GM15510 (cell line): ENCODE data around the gene CHST9.

Experiments
- POLR2A ChIP-seq: IDR thresholded peaks from 3 replicates; pipeline ENCODE4 v1.6.1; 2011; ENCODE audit warnings: borderline replicate concordance; ENCODE audit not compliant: insufficient read length; ENCODE audit errors: extremely low read depth

Gene CHST9

GRCh38 chr18:26971409-26971808 lies 213.7 kb downstream of the CHST9 start:
- TF ChIP-seq POLR2A: no peak

- no peak for TF ChIP-seq POLR2A
Observed at GRCh38 chr18:26970637-26971036, 214.5 kb downstream of the CHST9 start.

GRCh38 chr18:26965206-26965605 lies 219.9 kb downstream of the CHST9 start:
- TF ChIP-seq POLR2A: no peak

GRCh38 chr18:26963292-26963691 lies 221.8 kb downstream of the CHST9 start:
- no peak for TF ChIP-seq POLR2A

- no peak for TF ChIP-seq POLR2A
Observed at GRCh38 chr18:26961839-26962238, 223.3 kb downstream of the CHST9 start.

GRCh38 chr18:26960911-26961310 lies 224.2 kb downstream of the CHST9 start:
- TF ChIP-seq POLR2A: no peak

GRCh38 chr18:26956863-26957262 lies 228.2 kb downstream of the CHST9 start:
- TF ChIP-seq POLR2A: no peak

GRCh38 chr18:26948703-26949102 lies 236.4 kb downstream of the CHST9 start:
- no peak for TF ChIP-seq POLR2A

GRCh38 chr18:26943906-26944305 lies 241.2 kb downstream of the CHST9 start:
- no peak for TF ChIP-seq POLR2A

GRCh38 chr18:26941584-26941983 lies 243.5 kb downstream of the CHST9 start:
- TF ChIP-seq POLR2A: no peak

GRCh38 chr18:26940744-26941398 lies 244.2 kb downstream of the CHST9 start:
- TF ChIP-seq POLR2A: no peak

- no peak for TF ChIP-seq POLR2A
Observed at GRCh38 chr18:26931659-26932058, 253.4 kb downstream of the CHST9 start.

- TF ChIP-seq POLR2A: no peak
Observed at GRCh38 chr18:26930630-26931029, 254.5 kb downstream of the CHST9 start.

- no peak for TF ChIP-seq POLR2A
Observed at GRCh38 chr18:26928670-26929313, 256.3 kb downstream of the CHST9 start.

GRCh38 chr18:26926066-26926675 lies 258.9 kb downstream of the CHST9 start:
- no peak for TF ChIP-seq POLR2A

GRCh38 chr18:26925313-26925712 lies 259.8 kb downstream of the CHST9 start:
- no peak for TF ChIP-seq POLR2A
